ENCODE measurements around the gene SHB.

Gene SHB

GRCh38 chr9:38063363-38063707 is 5.7 kb downstream of the SHB start:
- DNase-seq (ENCODE audit: low spot score in 2 of 2): no peak
- in situ Hi-C loops (cut with MboI; ENCODE audit: low sequenced_read_pairs): loop anchor here (5.0 kb wide), 1 partner anchor 36 kb away; no protein-coding TSS in a partner anchor
- Histone ChIP-seq H3K4me1 (peaks cover 22% of the 10 kb centered on the region), H3K27me3 (ENCODE audit: low read depth) (no peaks in the 10 kb centered on the region), H3K36me3 (replicated peaks) (no peaks in the 10 kb centered on the region; the same call in none of the 2 replicates), H3K4me3 (no peak overlapping the region), H3K9me3 (no peaks in the 10 kb centered on the region)

DNA sequence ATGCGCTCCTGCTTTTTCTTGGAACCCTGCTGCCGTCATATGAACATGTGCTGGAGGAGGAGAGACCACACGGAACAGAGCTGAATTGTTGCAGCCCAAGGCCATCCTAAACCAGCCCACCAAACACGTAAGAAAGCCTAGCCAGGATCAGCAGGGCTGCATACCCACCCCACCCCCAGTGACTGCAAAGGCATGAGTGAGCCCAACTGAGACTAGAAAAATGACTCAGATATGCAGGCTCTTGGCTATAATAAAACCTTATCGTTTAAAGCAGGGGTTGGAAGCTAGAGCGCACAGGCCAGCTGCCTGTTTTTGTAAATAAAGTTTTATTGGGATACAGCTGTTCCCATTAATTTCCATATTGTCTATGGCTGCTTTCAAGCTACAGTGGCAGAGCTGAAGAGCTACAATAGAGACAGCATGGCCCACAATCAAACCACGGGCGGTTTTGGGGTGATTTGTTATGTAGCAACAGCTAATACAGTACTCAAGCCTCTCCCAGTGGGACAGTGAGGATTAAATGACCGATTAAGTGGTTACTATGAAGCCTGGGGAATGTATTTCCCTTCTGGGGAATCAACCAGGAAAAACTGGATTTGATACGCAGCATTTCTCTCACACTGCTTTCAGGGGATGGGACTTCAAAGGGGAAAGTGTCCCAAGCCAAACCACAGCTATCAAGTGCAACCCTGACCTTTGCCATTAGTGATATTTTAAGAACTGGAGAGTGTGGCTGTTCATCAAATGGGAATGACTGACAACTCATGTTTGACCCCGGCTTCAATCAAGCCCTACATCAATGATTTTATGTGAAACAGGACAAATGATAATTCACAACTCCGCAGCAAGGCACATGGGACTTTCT is 6.3 kb downstream of the SHB start:
- H3K9me3 ChIP-seq: no peaks in the 10 kb centered on the region
- no peaks in the 10 kb centered on the region; the same call in none of the 2 replicates for H3K36me3 ChIP-seq (replicated peaks)
- H3K4me1 ChIP-seq: peaks cover 22% of the 10 kb centered on the region
- in situ Hi-C loops (cut with MboI; ENCODE audit: low sequenced_read_pairs): loop anchor here (5.0 kb wide), 1 partner anchor 35 kb away; no protein-coding TSS in a partner anchor
- H3K27me3 ChIP-seq (ENCODE audit: low read depth): no peaks in the 10 kb centered on the region
- H3K4me3 ChIP-seq: no peak overlapping the region
- DNase-seq (ENCODE audit: low spot score in 2 of 2): no peak

DNA sequence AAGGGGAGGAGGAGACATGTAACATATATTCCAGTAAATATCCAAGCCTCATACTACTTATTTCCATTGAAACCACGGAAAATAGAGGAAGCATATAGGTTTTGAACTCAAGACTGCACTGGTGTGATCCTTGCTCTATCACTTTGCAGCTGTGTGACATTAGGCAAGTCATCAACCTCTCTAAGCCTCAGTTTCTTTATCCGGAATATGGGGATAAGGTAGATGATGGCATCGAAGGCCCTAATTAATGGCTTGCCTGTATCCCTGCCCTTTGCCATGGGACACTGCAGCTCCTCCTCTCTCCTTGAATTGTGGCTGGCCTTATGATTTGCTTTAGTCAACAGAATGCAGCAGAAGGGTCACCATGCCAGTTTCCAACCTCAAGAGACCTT is 6.9 kb downstream of the SHB start:
- Histone ChIP-seq H3K9me3 (no peaks in the 10 kb centered on the region), H3K36me3 (replicated peaks) (no peaks in the 10 kb centered on the region; the same call in none of the 2 replicates), H3K27me3 (ENCODE audit: low read depth) (no peaks in the 10 kb centered on the region), H3K4me3 (no peak overlapping the region), H3K4me1 (peaks cover 22% of the 10 kb centered on the region)
- no peak for DNase-seq (ENCODE audit: low spot score in 2 of 2)
- in situ Hi-C loops (cut with MboI; ENCODE audit: low sequenced_read_pairs): loop anchor here (5.0 kb wide), 1 partner anchor 35 kb away; no protein-coding TSS in a partner anchor

DNA sequence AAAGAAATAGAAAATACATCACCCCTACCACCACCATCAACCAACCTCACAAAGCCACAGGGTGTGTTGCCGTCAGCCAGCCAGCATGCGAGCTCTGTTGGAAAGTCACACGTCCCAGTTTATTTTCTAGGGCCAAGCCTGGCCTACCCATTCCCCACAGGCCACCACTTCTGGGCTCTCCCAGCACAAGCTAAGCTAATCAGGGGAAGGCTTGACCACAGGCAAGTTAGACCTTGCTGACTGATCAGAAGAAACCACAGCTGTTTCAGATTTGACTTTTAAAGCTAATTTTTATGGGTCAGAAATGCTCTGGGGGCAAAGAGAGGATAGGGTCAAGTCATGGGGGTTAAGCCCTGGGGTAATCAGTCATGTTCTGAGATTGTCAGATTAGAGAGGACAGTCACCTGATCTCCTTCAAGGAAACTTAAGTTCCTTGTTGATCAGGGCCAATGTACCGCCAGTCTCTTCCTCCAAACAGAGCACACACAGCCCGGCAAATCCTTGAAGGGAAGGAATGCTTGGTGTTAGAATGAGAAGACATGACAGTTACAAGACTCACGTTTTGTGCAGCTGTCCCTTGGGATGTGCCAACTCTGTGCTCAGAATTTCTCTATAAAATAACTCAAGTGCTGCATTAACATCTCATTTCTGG is 7.6 kb downstream of the SHB start:
- DNase-seq (ENCODE audit: low spot score in 2 of 2): no peak
- H3K4me3 ChIP-seq: no peak overlapping the region
- in situ Hi-C loops (cut with MboI; ENCODE audit: low sequenced_read_pairs): loop anchor here (5.0 kb wide), 1 partner anchor 34 kb away; no protein-coding TSS in a partner anchor
- peaks cover 22% of the 10 kb centered on the region for H3K4me1 ChIP-seq
- no peaks in the 10 kb centered on the region for H3K9me3 ChIP-seq
- no peaks in the 10 kb centered on the region for H3K27me3 ChIP-seq (ENCODE audit: low read depth)
- no peaks in the 10 kb centered on the region; the same call in none of the 2 replicates for H3K36me3 ChIP-seq (replicated peaks)

DNA sequence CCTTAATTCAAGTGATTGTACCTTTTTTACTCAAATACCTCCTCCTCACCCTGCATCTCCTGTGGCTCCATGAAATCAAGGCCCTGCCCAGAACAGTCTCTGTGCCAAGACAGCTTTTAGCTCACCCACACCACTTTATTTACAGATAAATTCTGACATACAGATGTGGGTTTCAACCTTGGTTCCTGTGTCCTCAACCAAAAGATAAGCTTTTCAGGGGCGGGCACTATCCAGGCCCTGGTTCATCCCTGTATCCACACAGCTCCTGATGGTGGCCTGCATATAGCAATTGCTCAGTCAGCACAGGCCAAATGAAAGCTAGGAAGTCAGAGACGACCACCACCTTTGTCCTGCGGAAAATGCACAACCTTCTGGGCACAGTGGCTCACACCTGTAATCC is 8.3 kb downstream of the SHB start:
- Histone ChIP-seq H3K9me3 (no peaks in the 10 kb centered on the region), H3K27me3 (ENCODE audit: low read depth) (no peaks in the 10 kb centered on the region), H3K4me3 (no peak overlapping the region), H3K4me1 (peaks cover 15% of the 10 kb centered on the region), H3K36me3 (replicated peaks) (no peaks in the 10 kb centered on the region; the same call in none of the 2 replicates)
- DNase-seq (ENCODE audit: low spot score in 2 of 2): no peak
- in situ Hi-C loops (cut with MboI; ENCODE audit: low sequenced_read_pairs): loop anchor here (5.0 kb wide), 1 partner anchor 33 kb away; no protein-coding TSS in a partner anchor

DNA sequence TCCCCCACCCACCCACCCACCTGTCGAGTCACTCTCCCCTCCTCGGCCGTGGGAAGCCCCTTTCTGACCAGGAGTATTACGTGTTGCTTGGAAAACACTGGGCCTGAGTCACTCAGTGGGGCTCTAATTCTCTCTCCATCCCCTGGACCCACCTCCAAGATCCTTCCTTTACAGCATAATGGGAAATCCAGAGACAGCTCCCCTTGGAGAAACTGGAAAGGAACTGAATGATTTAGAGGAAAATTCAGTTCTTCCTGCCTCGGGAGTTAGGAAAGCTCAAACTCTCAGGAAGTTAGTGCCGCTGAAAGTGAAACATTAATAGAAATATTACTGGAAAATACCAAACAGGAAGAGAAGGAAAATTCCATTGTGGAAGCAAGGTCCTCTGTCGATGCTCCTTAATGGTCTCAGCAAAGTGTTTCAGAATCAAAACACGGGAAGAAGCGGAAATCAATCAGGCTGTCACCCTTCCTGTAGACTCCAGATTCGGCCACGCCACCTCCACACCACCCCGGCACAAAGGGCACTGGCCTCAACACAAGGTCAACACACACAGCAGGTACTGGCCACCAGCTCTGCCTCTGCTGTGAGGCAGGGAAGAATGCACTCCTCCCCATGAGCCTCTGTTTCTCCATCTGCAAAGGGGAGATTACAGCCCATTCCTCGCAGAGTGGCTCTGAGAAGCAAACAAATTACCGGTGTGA is 9.6 kb downstream of the SHB start:
- peaks cover 12% of the 10 kb centered on the region for H3K4me1 ChIP-seq
- no peak overlapping the region for H3K4me3 ChIP-seq
- in situ Hi-C loops (cut with MboI; ENCODE audit: low sequenced_read_pairs): no loop called here
- DNase-seq (ENCODE audit: low spot score in 2 of 2): no peak
- no peaks in the 10 kb centered on the region for H3K9me3 ChIP-seq
- H3K36me3 ChIP-seq (replicated peaks): no peaks in the 10 kb centered on the region; the same call in 1 of the 2 replicates
- no peaks in the 10 kb centered on the region for H3K27me3 ChIP-seq (ENCODE audit: low read depth)

- H3K4me3 ChIP-seq: no peak overlapping the region
- no peaks in the 10 kb centered on the region for H3K27me3 ChIP-seq (ENCODE audit: low read depth)
- in situ Hi-C loops (cut with MboI; ENCODE audit: low sequenced_read_pairs): no loop called here
- no peak for DNase-seq (ENCODE audit: low spot score in 2 of 2)
- no peaks in the 10 kb centered on the region; the same call in 1 of the 2 replicates for H3K36me3 ChIP-seq (replicated peaks)
- H3K4me1 ChIP-seq: peaks cover 8% of the 10 kb centered on the region
- no peaks in the 10 kb centered on the region for H3K9me3 ChIP-seq
Measured at GRCh38 chr9:38058452-38059232, 10.4 kb downstream of the SHB start.

- in situ Hi-C loops (cut with MboI; ENCODE audit: low sequenced_read_pairs): no loop called here
- DNase-seq (ENCODE audit: low spot score in 2 of 2): no peak
- Histone ChIP-seq H3K4me1 (peaks cover 1% of the 10 kb centered on the region), H3K4me3 (no peak overlapping the region), H3K27me3 (ENCODE audit: low read depth) (no peaks in the 10 kb centered on the region), H3K9me3 (no peaks in the 10 kb centered on the region), H3K36me3 (replicated peaks) (no peaks in the 10 kb centered on the region; the same call in 1 of the 2 replicates)
Measured at GRCh38 chr9:38057416-38058195, 11.4 kb downstream of the SHB start.

DNA sequence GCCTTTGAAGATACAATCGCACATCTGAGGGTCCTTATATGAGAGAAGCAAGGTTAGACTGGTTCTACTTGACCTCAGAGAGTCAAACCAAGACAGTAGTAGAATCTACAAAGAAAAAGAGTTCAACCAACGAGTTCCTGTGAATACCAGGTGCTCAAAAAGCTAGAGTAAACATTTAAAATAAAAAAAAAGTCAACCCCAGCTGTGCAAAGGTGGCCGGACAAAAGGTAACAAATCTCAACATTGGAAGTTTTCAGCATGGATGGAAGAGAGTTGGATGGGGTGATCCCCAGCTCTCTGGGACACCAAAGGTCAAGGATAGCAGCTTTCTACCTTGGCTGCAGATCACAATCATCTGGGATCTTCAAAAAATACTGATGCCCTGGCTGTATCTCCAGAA is 14.4 kb downstream of the SHB start:
- no peak overlapping the region for H3K4me3 ChIP-seq
- H3K36me3 ChIP-seq (replicated peaks): no peaks in the 10 kb centered on the region
- H3K27me3 ChIP-seq (ENCODE audit: low read depth): no peaks in the 10 kb centered on the region
- in situ Hi-C loops (cut with MboI; ENCODE audit: low sequenced_read_pairs): no loop called here
- no peaks in the 10 kb centered on the region; the same call in 1 of the 2 replicates for H3K4me1 ChIP-seq
- H3K9me3 ChIP-seq: no peaks in the 10 kb centered on the region
- DNase-seq (ENCODE audit: low spot score in 2 of 2): no peak

GRCh38 chr9:38053697-38054461 is 15.1 kb downstream of the SHB start:
- Histone ChIP-seq H3K27me3 (ENCODE audit: low read depth) (no peaks in the 10 kb centered on the region), H3K36me3 (replicated peaks) (no peaks in the 10 kb centered on the region), H3K4me3 (no peak overlapping the region), H3K4me1 (no peaks in the 10 kb centered on the region; the same call in 1 of the 2 replicates), H3K9me3 (no peaks in the 10 kb centered on the region)
- in situ Hi-C loops (cut with MboI; ENCODE audit: low sequenced_read_pairs): no loop called here
- DNase-seq (ENCODE audit: low spot score in 2 of 2): no peak

DNA sequence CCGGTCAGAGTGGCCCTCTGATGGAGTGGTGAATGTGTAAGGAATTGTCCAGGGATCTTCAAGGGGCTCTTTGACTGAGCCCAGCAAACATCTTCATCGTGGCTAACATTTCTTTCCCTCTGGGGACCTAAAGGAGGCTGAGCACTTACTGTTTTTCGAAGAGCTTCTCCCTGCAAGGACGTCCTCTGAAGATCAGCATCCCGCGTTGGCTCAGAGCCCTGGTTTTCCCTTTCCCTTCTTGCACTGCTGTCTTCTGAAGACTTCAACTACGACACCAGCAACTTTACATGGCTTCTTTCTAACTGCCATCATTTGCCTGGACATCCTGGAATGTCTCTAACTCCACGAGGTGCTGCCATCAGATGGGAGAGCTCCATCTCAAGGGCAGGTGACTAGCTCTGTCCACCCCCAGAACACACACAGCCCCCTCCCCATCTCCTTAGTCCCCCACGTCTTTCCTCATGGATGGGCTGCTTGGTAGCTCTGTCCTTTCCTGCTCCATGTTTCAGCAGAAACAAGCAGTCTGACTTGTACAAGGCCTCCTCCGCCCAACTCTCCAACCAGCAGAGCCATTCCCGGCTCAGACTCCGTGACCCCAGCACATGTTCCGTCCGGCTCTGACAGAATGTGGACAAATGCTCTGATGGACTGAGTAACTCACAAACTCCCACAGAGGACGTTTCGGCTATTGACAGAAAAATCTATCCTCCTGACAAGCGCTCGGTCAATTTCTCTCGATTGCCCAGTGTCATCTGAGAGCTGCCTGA is 17.1 kb downstream of the SHB start:
- Histone ChIP-seq H3K27me3 (ENCODE audit: low read depth) (no peaks in the 10 kb centered on the region), H3K9me3 (no peaks in the 10 kb centered on the region), H3K4me3 (no peak overlapping the region), H3K4me1 (peaks cover 13% of the 10 kb centered on the region), H3K36me3 (replicated peaks) (no peaks in the 10 kb centered on the region)
- in situ Hi-C loops (cut with MboI; ENCODE audit: low sequenced_read_pairs): no loop called here
- no peak for DNase-seq (ENCODE audit: low spot score in 2 of 2)
